CD1c-positive myeloid dendritic cell (primary cell): ENCODE data around the gene PPL.

Experiments used
- DNase-seq: peaks from one replicate; pipeline ENCODE4 v3.0.0-alpha.2; 2016; ENCODE audit errors: extremely low spot score

The PPL gene

DNA sequence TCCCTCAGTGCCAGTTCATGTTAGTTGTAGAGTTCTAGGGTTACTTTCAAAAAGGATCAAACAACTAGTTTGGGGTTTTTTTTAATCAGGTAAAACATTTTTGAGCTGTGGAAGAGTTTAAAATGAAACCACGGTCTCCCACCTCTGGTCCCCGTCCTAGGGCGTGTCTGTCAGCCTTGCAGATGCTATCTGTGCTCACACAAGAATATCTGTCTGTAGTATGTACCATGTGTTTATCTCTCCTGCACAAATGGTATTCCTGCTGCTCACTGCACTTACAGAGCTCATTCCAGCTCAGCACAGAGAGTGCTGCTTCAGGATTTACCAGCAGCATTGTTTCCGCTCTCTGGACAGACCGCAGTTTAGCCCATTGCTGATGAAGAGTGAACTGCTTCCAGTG lies 50.8 kb downstream of the PPL start:
- no peak for DNase-seq

DNA sequence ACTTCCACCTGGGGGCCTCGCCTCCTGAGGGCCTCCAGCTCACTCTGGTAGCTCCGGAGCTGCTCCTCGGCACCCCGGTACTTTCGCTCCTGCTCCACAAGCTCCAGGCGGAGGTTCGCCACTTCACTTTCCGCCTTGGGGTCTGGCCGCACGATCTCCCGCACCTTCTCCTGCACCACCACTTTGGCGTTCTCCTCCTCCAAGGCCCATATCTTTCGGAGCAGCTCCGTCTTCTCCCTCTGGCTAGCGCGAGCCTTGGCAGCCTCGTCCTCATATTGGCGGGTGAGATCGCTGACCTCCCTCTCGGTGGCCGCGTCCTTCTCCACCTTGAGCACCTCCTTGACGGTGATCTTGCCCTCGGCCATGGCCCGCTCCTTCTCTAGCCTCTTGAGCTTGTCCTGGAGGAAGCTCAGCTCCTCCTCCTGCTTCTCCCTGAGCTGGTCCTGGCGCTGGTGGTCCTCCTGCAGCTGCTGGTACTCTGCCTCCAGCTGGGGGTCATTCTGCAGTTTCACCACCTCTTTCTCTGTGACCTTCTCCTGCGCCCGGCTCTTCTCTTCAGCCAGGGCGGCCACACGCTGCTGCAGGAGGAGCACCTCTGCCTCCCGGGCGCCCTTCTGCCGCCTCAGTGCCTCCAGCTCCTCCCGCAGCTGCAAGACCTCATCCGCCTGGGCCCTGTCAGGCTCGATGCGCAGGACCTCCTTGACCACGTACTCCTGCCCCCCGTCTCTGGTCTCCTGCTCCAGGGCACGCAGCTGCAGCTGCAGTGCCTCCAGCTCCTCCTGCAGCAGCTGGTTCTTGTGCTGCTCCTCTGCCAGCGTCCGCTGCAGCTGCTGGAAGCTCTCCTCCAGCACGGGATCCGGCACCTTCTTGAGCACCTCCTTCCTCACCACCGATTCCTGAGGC lies 51.7 kb downstream of the PPL start:
- DNase-seq, result no peak

DNA sequence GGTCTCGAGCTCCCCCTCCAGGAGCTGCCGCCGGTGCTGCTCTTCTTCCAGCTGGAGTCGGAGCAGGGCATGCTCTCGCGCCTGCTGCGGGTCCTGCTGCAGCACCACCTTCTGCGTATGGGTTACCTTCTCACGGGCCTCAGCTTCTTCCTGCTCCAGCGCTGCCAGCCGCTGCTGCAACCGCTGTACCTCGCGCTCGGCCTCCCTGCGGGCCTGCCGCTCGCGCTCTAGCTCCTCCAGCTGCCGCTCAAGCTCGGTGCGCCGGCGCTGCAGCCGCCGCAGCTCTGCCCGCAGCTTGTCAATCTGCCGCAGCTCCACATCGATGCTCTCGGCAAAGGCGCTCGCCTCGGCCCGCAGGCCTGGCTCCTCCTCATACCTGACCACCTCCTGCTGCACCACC lies 52.7 kb downstream of the PPL start:
- no peak for DNase-seq

DNA sequence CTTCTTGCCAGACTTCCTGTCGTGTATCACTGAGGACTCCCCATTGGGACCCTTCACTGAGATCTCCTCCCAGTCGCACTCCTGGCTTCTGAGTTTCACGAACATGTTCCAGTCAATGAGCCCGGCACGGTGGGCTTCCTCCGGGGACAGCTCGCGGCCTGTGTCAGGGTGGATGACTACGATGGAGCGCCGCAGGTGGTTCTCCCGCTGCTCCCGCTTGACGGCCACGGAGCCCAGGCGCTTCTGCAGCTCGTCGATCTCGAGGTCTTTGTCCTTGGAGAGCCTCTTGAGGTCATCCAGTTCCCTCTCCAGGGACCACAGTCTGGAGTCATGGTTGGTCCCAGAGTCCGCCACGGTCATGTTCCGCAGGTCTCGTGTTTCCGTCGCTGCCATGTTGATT lies 53.4 kb downstream of the PPL start:
- DNase-seq, result no peak

DNA sequence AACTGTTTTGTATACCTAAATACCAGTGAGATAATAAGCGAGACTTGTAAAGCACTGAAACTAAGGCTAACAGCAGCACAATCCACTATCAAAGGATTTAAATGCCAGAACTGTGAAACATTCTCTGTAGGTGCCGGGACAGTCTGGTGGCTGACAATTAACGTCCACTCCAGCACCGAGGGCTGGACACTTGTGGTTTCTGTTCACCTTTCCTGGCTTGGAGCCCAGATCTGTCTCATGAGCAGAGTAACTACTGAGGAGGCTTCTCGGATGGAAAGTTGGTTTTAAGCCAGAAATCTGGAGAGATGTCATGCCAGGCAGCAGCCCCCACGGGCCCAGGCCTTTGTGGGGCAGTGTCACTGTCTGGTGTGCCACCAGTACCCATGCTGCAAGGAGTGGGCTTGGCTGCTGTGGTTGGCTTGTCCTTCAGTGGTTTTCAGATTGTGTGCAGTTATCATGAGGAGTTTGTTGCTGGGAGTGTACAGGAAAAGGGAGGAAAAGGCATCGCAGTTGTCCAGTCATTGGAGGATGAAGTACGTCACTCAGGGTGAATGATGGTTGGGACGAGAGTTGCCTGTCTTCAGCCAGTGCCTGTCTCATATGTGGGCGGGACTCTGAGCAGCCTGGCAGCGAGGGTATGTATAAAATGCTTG lies 54.2 kb downstream of the PPL start:
- DNase-seq, result no peak

DNA sequence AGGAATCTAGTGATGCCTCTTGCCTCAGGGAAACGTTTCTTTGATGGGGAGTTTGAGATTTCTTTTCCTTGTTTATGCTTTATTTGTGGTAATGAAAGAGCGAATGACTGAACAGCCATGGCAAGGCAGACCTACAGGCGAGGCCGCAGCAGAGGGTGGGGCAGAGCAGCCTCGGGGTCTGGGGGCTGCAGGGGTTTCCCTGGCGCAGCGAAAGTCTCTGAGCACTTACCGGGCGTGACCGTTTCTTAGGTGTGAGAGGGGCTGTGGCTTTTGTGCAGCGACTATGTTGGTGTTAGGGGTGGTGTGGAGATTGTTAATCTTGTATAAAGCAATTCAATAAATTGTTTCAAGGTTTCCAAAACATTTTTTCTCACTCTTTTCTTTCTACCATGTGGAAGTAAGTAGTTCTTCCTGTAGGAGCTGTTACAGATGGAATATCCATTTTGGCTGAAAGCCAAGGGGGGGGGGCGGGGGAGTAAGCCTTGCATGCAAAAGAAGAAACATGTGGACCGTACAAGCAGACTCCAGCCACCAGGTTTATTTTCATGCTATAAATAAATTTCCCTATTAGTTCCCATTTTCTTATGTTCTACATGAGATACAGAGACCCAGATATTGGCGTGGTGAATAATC lies 54.8 kb downstream of the PPL start:
- DNase-seq, result no peak

DNA sequence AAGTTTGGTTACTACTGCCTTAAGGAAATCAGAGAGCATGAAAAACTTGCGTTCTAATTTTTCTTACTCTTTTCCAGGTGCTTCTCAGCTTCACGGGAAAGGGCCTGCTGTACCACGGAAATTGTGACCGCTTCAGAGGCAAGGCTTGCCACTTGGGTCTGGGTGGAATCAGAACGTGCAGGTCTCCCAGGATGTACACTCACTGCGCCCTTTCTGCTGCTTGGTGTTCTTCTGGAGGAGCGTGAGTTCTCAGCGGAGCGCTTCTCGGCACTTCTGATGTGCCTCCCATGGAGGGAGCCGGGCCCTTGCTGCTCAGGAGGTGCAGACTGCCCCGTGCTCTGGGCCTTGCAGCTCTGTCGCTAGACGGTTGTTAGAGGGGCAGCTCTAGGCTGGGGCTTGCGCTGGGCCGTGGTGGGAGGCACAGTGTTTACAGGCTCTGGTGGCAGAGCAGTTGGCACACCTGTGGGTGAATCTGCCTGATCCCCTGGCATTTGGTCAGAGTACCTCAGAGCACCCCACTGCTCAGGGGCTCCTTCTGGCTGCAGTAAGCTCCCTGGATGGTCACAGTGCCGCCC lies 56.9 kb downstream of the PPL start:
- DNase-seq, result no peak

DNA sequence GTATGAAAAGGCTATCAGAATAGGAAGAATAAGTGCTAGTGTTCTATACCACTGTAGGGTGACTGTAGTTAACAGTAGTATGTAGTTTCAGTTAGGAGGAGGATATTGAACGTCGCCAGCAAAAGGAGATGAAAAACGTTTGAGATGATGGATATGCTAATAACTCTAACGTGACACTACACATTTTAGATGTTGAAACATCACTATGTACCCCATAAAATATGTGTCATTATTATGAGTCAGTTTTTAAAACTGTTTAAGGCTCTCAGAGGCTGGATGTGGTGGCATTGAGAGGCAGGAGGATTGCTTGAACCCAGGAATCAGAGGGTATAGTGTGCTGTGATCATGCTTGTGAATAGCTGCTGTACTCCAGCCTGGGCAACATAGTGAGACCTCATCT lies 57.9 kb downstream of the PPL start:
- no peak for DNase-seq

DNA sequence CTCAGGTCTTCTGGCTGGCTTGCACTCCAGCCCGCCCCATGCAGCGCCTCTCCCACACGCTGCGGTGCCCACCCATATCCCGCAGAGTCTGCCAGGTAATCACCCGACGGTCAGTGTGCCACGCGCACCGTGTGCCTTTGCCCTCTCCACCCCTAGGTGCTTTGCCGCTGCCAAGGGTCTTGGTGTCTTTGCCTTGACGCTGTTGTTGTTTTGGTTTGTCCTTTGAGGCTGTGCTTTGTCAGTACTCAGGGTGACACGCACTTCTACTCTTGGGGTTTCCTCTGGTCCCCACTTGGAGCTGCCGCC lies 59.6 kb downstream of the PPL start:
- no peak for DNase-seq

DNA sequence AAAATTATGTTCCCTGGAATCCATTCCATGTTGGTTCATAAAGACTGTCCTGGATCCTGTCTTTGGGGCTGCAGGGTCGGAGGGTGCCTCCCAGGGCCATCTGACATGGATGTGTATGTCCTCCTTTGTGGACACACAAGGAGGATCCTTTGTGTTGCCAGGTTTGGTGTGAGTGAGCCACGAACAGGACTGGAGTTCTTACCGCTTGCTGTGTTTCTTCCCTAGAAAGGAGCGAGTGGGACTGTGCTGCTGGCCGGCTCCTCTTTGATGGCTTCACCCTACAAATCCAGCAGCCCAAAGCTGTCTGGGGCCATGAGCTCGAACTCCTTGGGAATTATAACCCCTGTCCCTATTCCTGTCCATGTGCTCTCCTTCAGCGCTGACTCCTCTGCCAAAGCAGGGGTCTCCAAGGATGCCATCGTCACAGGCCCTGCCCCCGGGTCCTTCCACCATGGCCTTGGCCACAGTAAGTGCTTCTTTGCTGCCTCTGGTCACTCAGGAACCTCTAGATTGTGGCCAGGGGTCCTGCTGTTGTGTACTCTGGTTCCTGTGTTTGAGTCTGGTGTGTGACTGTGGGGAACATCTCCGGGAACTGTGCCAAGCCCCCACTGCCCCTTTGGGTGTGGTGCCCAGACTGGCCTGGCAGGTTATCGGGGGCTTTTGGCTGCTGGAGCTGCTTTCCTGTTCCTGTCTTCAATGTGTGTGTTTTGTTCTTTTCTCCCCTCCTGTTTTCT lies 60.1 kb downstream of the PPL start:
- DNase-seq, result no peak

DNA sequence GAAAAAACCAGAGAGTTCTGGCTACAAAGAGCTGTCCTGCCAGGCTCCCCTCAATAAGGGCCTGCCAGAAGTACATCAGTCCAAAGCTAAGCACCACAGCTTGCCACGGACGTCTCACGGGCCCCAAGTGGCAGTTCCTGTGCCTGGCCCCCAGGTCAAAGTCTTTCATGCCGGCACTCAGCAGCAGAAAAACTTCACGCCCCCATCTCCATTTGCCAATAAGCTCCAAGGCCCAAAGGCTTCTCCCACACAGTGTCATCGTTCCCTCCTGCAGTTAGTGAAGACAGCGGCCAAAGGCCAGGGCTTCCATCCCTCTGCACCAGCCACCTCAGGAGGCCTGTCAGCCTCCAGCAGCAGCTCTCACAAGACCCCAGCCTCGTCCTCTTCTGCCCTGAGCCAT lies 62.3 kb downstream of the PPL start:
- DNase-seq, result no peak

DNA sequence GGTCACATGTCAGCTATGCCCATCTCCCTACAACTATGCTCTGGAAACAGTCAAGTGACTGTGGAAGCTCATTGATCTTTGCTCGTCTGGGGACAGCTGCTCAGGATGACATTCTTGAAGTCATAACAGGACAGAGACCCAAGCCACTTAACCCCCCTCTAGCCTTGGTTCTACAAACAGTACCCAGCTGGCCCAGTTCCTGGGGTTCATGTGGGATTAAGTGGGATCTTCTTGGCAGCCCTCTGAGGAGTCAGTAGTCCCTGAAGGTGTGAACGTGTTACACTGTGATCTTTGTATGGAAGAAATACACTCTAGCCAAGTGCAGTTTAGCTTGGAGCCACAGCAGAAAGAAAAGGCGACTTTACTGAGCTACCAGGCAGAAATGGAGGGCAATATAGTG lies 63.9 kb downstream of the PPL start:
- no peak for DNase-seq

DNA sequence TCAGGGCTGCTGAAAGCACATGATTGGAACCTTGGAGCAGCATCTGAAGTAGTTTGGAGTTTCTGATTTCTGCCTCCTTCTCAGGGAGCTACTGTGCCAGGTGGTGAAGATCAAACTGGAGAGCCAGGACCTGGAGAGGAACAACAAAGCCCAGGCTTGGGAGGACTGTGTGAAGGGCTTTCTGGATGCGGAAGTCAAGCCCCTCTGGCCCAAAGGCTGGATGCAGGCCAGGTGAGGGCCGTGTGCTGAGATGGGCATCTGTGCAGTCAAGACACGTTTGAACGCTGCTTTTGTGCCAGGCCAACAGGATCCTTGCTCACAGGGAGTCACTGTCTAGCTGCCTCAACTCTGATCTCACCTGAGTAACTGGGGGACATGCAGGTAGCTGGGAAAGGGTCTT lies 65.9 kb downstream of the PPL start:
- DNase-seq, result no peak

DNA sequence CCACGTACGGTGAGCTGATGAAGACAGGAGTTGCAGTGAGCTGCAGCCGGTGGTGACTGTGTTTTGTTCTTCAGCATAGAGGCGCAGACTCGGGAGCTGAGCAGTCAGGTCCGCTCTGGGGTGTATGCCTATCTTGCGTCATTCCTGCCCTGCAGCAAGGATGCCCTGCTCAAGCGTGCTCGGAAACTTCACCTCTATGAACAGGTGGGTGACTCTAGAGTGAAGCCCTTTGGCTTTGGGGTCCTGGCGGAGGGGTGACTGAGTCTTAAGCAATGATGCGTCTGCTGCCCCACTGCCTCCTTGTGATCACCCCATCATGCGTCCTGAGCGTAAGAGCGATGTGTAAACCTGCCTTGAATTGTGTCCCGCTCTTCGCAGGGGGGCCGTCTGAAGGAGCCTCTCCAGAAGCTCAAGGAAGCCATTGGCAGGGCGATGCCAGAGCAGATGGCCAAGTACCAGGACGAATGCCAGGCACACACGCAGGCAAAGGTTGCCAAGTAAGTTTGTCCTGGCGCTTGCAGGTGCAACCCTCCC lies 66.7 kb downstream of the PPL start:
- DNase-seq, result no peak

DNA sequence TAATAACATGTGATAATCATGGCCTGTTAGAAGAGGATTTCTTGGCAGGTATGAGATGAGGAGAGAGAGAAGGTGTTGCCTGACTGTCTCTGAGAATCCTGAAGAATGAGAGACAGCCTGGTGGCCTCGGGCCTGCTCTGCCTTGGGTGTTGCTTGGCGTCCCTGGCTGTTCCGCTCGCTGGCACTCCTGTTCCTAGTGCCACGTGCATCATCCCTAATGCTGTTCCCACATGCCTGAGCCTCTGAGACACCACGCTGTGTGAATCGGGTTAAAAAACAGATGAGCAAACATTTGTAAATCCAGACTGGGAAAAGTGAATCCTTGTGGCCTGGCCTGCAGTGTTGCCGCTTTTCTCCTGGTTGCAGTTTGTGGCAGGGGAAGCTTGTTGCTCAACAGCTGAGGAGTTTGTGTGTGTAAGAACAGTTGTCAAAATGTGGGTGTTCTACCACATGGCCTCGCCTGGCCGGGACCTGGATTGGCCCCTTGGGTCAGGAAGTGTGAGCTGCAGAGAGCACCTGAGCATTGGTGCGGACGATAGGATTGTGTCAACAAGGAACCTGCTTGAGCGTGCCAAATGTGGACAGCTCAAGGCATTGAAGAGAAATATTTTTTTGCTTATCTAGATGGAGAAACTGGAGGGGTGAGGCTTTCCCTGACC lies 67.7 kb downstream of the PPL start:
- DNase-seq, result no peak

DNA sequence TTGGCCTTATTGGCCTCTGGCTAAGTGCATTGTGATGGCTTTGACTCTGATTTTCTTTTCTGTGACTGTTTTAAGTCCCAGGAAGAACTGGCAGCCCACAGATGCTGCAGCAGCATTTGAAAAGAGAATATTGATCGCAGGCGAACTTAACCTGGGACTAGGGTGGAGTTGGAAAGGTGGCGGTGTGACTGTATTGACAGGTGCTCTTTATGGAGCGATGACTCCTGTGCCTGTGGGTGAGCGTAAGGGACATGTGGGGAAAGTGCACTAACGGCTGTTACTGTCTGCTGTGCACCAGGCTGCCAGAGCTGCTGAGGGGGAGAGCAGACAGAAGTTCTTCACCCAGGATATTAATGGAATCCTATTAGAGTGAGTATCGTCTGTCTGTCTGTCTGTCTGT lies 68.4 kb downstream of the PPL start:
- DNase-seq, result no peak

DNA sequence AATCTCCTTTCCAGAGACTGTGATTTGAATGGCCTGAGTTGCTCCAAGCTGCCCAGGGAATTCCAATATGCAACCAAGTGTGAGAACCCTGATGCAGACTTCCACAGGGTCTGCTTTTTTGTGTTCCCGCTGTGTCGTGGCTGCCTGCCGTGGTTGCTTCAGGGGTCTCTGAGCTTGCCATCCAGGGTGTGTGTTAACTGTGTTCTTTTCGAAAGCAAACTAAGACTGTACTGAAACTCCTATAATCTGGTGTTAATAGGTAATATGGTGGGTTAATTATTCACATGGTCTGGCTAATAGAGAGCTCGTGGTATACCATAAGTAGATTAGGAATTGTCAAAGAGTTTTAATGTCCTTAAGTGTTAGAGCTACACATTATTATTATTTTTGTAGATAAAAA lies 68.9 kb downstream of the PPL start:
- no peak for DNase-seq

DNA sequence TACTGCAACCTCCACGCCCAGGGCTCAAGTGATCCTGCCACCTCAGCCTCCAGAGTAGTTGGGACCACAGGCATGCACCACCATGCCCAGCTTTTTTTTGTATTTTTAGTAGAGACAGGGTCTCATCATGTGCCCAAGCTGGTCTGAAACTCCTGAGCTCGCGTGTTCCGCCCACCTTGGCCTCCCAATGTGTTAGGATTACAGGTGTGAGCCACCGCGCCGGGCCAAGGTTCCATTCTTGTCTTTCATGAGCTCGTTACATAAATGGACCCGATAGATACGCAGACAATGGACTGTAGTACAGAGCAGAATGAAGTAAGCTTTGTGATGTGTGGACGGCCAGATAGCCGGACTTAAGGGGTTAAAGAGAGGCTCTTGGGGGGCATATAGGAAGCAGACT lies 70.4 kb downstream of the PPL start:
- no peak for DNase-seq

DNA sequence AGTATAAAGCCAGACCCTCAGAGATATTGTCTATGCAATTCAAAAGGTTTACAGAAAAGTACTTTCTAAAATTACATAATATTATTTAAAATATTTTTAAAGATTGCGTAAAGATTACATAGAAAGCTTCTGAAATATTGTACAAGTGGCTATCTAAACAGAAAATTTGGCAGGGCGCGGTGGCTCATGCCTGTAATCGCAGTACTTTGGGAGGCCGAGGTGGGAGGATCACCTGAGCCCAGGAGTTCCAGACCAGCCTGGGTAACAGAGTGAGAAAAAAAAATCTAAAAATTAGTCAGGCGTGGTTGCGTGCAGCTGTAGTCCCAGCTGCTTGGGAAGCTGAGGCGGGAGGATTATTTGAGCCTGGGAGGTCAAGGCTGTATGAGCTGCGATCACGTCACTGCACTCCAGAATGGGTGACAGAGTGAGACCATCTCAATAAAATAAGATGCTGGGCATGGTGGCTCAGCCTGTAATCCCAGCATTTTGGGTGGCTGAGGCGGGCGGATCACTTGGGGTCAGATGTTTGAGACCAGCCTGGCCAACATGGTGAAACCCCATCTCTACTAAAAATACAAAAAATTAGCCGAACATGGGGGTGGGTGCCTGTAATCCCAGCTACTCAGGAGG lies 71.6 kb downstream of the PPL start:
- DNase-seq, result no peak

DNA sequence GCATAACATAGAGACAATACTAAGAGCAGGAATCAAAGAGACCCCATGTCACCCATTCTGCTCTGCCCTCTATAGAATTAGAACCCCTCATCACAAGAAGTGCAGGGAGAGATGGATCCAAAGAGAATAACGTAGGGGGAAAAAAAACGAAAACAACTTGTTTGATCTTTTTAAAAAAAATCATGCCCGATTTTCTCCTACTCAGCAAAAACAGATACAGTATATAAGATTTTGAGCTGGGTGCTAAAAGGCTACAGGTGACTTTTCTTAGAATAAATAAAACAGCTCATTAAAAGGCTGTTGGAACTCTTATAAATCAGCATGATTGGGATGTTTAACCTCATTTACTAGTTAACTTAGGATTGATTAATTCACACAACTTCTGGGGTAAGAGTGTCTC lies 72.2 kb downstream of the PPL start:
- no peak for DNase-seq

DNA sequence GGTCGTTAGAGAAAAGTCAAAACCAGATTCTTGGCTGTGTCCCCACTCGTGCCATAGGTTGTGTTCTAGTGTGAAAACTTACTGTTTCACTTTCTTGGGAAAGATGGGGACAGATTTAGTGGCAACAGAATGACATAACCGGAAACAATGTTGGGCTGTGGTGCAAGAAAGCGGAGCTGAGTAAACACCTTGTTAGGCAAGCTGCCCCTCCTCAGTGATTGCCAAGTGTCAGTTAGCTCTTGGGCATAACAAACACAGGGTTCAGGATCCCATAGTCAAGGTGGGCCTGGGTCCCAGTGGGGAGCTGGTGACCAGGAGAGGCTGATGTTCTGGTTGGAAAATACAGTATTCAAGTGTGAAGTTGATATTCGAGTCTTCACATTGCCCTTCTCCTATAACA lies 74.3 kb downstream of the PPL start:
- DNase-seq, result no peak
